ENCODE measurements around the gene BTBD19.
"Not testable (repeated sequence)": the region's sequence is repeated elsewhere in the genome, so short reads cannot be mapped to it uniquely, and the experiment has no call there.

The BTBD19 gene

DNA sequence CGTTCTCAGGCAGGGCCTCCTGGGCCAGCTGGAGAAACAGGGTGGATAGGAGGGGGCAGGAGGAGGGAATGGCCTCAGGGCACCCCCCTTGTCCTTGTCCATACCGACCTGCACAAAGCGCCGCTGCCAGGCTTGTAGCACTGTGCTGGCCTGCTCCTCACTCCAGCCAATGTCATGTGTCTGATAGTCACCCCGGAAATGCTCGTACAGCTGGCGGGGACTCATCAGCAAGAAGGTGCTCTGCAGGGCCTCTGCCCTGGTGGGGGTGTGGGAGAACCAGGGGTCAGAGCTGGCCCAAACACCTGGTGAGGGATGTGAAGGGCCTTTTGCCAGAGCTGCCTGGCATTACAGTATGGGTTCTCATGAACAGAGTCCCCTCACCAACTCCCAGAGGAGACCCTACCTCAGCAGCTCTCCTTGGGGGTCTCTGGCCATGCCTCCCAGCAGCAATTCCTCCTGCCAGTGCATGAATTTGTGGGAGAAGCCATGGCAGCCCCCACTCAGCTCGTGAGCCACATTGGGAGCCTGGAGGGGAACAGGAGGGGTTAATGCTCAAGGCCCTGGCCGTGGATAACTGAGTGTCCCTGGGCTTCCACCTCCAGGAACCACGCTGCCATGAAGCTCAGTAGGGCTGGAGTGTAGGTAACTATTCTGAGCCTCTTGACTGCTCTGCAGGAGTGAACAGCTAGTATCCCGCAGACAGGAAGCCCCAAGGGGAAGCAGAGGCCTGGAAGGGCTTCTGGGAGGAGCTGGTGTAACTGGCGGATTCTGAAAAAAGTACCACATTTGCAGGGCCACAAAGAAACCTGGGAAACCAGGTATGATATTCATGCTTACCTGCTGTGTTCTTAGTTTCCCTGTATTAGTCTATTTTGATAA is 21.4 kb downstream of the BTBD19 start:
- no peak for DNase-seq

DNA sequence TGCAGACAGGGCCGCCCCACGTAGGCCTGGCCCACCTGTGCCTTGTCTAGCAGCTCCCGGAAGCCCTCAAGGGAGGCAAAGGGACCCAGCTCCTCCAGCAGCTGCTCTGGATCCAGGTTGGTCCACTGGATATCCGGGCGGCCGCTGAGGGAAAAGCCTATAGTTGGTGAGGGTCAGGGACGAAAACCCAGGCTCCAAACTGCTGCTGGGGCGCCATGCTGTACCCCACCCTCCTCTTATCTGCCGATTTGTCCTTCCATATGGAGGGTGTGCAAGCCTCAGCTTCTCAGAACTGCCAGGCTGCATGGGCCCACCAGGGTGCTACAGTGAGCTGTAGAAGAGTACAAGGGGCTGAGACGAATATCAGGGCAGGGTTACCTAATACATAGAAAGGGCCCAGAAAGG is 22.6 kb downstream of the BTBD19 start:
- no peak for DNase-seq

DNA sequence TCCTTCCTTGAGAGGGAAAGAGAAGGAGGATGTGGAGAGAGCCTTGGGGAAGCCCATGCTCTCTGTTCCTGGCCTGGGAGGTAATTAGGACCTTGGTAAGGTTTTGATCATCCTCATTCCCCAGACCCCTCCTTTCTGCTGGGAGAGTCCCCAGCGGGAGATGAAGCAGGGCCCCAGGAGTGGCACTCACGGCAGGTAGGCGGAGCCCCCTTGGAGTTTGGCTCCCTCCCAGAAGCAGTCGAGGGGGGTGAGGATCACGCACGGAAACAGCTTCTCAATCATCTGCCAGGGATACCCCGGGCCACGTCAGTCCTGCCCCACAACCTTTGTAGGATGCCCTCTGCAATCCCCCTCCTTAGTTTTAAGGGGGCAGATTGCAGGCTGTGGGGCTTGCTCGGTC is 23.2 kb downstream of the BTBD19 start:
- no peak for DNase-seq

DNA sequence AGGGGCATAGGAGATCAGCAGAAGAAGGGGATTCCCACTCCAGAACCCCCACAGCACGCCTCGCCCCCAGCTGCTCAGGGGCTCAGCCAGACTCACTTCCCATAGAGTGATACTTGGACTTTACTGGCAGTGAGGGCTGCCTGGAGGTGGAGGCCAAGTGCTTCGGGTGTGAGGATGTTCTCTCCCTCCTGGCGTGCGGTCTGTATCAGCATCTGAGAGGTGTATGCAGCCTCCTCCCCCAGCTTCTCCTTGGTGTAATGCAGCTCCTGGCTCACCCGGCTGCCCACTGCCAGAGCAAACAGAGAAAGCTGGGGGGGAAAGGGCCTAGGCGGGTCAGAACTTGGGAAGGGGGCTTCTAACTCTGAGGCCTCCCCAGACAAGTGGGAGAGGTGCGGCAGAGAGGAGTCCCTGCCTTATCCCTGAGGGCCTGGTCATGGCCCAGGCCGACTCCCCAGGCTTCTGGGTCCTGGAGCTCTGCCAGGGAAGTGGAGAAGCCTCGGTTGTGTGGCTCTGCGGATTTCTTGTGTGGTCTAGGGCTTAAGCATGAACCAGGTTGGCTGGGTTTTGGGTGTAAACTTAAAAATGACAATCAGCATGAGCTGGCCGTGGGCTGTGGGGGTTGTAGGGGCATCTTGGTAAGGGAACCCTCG is 23.9 kb downstream of the BTBD19 start:
- DNase-seq = no peak

DNA sequence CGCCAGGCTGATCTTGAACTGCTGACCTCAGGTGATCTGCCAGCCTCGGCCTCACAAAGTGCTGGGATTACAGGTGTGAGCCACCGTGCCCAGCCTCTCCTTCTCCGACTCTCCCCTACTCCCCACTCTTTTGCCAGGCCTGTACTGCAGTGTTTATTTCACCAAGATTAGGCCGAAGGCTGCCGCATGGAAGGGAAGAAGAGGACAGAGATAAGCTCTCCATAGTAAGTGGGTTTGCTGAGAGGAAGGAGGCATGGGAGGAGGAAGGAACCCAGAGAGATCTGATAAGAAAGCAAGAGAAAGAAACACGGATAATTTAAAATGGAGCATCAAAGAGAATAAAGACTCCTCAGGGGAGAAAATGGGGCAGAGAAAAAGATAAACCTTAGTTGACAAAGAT is 26.0 kb downstream of the BTBD19 start:
- no peak for DNase-seq

DNA sequence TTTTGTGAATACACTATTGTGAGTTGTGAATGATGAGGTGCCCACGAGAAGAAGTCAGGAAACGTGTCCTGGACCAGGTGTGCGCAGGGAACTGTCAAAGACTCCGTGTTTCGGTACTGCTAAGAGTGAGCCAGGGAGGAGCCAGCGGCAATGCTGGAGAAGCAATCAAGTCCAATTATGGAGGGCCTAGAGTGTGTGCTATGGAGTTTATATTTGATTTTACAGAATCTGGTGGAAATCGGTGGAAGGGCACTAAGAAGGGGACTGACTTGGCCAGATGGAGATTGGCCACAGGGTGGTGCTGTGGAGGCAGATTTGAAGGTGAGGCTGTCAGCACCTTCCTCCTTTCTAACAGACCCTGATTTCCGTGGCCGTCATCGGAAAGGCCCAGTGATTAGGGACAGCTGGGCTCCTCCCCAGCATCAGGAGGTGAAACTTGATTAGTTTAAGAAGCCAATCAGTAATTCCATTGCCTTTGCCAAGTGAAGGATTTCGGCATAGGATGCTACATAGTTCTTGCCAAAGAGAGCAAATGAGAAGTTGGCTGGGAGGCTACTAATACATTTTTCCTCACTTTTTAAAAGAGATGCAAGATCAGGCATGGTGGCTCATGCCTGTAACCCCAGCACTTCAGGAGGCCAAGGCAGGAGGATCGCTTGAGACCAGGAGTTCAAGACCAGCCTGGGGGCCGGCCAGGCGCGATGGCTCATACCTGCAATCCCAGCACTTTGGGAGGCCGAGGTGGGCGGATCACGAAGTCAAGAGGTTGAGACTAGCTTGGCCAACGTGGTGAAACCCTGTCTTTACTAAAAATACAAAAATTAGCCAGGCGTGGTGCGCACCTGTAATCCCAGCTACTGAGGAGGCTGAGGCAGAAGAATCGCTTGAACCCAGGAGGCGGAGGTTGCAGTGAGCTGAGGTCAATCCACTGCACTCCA is 27.7 kb downstream of the BTBD19 start:
- DNase-seq = peak; percentile 90

DNA sequence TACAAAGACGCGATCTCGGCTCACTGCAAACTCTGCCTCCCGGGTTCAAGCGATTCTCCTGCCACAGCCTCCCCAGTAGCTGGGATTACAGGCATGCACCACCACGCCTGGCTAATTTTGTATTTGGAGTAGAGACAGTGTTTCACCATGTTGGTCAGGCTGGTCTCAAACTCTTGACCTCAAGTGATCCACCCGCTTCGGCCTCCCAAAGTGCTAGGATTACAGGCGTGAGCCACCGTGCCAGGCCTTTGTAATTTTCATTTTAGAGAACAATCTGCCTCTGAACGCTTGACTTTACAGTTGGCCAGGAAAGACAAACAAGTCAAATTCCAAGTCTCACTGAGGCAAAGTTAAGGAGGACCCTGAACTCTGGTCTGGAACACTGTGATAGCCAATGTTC is 30.0 kb downstream of the BTBD19 start:
- DNase-seq = not testable (repeated sequence)

DNA sequence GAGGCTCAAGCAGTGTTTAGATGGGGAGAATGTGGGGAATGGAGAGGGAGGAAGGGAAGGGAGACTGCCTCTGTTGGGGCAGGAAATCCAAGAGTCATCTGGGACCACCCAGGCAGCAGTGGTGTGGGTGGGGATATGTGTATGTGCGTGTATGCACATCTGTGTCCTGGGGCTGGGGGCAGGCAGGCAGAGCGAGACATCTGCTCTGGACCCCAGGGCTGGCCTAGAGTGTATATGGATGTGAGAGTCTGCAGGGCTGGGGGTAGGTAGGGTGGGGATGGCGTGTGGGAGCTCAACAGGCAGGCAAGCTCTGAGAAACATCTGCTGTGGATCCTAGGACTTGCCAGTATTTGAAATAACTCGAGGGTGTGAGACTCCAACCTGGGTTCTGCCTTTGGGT is 31.3 kb downstream of the BTBD19 start:
- no peak for DNase-seq

DNA sequence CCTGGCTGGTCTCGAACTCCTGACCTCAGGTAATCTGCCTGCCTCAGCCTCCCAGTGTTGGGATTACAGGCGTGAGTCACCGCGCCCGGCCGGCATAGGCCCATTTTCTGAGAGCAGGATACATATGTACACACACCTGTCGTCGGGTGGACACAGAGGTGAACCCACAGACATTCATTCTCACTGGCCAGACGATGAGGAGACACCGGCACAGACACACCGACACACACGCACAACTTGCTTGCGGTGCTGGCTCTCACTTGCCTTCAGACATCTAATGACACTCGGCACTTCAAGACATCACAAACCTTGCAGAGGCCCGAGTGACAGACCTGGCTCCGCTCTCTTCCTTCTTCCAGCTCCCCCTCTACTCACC is 34.2 kb downstream of the BTBD19 start:
- no peak for DNase-seq

DNA sequence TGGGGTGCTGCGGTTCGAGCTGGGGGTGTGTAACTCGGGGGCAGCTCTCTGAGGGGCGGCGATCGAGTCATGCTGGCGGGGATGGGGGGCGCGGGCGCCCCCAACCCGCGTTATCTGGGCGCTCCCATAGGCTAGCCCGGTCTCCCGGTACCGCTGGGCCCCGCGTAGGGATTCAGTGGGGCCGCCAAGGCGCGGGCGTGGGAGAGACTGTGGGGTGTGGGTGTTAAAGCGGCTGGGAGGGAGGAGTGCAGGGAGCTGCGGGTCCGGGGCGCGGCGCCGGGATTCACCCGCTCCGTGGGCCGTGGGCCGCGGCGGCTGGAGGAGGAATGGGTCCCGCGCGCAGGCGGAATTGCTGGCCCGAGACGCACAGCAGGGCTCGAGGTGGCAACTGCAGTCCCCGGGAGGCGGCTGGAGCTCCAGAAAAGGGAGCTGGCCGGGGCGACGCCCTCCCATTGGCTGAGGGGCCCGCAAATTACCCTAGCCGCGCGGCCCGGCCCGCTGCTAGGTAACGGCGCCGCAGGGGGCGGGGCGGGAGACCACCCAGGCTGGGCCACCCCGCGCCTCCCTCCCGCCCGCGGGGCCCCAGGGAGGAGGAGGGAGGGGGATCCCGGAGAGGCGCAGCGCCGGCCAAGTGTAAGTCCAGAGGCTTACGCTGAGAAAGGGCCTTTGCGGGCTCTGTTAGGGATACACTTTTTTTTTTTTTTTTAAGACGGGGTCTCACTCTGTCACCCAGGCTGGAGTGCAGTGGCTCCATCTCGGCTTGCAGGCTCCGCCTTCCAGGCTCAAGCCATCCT is 34.7 kb downstream of the BTBD19 start, which contains the start of gene PTCH2:
TSS of gene PTCH2 (minus strand) at position 392 of the 794 bp plus-strand sequence. CDS start at position 71, 321 bp downstream.
- DNase-seq = peak; percentile 37

DNA sequence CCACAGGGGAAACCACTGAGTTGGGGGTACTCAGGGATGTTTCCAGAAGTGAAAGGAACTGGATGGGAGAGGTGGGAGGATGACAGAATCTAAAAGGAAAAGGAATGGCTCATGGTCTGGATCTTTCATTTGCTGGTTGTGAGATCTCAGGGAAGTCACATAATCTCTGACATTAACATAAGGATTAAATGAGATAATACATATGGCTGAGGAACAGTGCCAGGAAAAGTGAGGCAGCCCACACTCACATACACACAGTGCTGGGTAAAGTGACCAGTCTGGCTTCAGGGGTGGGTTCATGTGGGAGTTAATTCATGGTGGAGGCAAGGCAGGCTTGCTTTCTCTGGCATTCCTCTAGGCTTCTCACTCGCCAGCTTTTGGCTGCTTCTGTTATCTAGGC is 38.7 kb downstream of the BTBD19 start:
- no peak for DNase-seq

DNA sequence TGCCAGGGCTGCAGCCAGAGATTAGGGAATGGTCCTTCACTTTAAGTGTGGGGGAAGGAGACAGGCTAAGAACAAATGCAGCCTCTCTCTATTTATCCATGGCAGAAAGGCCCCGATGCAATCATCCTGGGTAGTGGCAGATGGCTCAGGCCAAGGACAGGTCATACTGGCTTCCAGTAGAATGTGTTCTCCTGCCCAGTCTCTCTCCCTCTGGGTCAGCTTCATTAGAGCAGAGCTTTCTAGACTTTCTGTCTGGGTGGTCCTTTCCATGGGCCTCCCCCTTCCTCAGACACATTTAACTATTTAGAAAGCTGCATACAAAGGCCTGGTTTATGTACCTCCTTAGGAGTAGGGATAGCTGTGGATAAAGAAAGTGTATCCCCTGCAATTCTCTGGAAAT is 39.5 kb downstream of the BTBD19 start:
- DNase-seq = no peak

DNA sequence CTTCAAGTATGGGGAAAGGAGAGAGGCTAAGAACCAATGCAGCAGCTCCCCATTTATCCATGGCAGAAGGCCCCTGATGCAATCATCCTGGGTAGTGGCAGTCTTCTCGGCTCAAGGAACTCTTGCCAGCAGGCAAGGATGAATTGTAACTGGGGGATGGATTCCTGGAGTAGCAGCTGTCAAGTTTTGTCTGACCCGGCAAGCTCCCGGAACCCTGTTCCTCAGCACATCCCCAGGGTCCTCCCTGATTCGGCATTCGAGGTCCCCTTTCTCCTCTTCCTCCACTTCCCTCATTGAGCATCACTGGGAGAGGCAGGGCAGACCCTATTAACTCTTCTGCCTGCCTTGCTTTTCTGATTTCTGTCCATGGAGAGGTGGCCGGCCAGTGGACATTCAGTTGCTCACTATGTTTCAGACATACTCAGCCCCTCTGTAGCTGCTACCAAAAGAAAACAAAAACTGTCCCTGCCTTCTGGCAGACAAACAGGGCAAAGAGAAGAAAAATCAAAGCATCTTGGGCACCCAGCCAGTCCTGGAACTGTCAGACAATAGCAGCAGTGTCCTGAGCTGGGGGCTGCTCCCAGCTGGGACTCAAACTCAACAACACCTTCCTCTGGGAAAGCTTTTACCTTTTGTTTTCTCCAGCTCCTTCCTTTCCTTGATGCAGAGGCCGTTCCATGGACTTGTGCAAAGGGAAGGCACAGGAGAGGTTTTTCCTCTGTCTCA is 40.3 kb downstream of the BTBD19 start:
- no peak for DNase-seq

DNA sequence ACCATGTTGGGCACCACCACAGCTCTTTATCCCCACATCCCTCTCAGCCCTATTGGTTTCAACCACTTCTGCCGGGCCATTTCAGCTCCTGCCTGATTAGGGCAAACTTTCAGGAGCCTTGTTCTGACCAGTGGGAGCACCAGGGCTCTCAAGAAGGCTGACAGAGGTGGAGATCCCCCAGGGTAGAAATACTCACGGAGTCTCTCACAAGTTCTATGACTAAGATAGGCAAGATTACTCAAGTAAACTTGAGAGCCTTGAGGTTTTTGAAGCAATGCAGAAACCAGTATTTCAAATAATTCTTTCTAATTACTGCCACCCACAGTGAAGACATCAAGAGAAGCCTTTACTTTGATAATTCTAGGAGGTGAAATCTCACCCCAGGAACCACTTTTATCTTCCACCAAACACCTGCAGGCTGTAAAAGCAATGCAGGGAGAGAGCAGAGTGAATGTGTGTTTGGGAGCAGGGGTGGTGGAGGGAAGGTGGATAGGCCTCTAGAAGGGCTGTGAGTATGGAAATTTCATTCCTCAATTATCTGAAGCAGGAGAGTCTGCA is 41.3 kb downstream of the BTBD19 start:
- DNase-seq = no peak

DNA sequence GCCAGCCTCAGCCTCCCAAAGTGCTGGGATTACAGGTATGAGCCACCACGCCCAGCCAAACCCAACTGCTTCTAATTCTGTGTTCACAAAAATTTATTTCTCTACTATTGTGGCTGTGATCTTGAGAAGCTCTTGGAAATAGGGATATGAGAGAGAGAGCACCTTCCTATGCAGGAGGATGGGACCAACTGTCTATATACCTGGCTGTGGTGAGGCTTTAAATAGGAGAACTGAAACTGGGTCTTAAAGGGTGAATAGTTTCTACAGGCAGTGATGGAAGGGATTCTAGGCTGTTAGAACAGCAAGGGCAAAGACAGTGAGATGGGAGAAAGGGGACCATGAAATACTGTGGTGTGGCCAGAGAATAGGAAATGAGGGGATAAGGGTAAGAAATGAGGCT is 43.0 kb downstream of the BTBD19 start:
- no peak for DNase-seq

DNA sequence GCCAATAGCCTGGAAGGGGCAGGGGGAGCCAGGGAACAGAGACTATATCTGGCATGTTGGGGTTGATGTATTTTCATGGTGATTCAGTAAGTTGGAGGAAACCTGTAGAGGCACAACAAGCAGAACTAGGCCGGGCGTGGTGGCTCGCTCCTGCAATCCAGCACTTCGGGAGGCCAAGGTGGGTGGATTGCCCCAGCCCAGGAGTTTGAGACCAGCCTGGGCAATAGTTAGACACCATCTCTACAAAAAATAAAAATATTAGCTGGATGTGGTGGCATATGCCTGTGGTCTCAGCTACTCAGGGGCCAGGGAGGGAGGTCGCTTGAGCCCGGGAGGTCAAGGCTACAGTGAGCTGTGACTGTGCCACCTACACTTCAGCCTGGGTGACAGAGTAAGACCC is 44.9 kb downstream of the BTBD19 start:
- no peak for DNase-seq

DNA sequence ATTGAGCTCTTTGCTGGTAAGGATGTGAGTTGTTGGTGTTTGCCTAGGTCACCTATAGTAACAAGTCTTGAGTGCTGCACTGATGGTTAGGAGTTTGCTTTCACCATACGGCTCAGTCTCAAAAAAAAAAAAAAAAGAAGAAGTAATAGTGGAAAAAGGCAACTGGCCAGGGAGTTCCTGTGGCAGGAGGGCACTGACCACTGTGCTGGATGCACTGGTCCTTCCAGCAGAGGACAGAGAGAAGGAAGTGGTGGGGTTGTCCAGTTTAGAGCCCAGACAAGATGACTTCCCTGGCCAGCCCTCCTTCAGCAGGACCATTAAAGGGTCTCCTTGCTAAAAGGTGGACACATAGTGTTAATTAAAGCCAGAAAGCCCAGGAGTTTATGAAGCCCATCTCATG is 46.6 kb downstream of the BTBD19 start:
- no peak for DNase-seq

DNA sequence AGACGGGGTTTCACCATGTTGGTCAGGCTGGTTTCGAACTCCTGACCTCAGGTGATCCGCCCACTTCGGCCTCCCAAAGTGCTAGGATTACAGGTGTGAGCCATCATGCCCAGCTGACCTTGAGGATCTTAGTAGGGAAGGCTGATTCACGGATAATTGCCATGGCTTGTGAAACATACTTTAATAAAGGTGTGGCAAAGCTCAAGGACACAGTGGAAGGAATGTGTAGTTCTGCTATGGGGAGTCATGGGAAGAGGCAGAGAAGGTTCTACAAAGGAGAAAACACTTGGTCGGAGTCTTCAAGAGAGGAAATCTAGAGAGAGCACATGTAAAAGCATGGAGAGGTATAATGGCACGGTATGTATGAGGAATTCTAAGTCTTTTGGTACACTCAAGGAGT is 47.4 kb downstream of the BTBD19 start:
- DNase-seq = no peak

DNA sequence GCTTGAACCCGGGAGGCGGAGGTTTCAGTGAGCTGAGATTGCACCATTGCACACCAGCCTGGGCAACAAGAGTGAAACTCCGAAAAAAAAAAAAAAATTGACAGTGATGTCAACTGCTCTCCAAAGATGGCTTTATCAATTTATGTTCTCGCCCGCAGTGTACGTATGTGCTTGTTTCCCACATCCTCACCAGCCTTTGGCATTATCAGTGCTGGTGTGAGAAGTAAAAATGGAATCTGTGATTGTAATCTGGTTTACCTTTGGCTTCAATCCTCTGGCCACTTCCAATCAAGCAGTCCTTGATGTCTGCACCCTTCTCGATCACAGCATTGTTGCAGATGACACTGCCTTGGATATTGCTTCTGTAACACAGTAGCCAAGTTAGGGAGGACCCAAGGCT is 49.1 kb downstream of the BTBD19 start:
- DNase-seq = no peak

DNA sequence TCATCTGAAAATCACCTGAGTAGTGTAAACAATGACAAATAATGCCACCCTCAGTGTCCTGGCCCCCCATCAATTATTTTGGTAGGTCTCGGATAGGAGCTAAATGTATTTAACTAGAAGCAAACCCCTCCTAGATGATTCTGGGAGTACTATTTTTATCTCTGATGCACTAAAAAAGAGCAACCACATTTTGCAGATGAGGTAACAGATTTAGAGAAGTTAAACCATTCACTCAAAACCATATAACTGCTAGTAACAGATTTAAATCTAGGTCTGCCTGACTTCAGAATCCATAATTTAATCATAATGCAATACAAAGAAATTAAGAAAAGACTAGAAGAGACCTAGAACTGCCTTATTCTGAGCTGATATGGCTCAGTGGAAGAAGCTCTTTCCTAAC is 52.0 kb downstream of the BTBD19 start:
- no peak for DNase-seq

DNA sequence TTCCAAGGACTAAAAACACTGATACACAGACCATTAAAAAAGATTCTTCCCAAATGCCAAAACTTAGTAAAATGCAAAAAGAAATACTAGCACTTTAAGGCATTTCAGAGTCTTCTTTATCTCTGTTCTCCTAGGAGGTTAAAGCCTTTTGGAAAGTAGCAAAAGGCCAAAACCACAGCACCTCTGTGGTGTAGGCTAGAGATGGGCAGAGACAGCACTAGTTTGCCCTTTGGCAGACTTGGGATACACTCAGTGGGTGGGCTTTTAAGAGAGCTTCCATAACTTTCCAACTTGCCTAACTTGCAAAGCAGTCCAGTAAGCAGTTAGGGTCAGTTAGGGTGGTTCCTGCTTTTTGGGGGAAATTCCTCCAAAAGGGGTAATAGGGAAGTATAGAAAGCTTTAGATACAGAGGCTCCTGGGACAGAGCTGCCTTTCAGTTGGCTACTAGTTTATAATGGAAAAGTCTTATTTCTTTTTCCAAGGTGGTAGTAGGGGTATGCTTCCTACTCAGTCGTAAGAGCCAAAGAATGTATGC is 52.6 kb downstream of the BTBD19 start:
- no peak for DNase-seq
